CD4-positive, alpha-beta memory T cell (primary cell): ENCODE measurements around the gene LSM6. TPM values are rescaled to one million over a fixed set of nuclear protein-coding genes. Genes with fewer than 3 reads are reported as not detected.

Experiments used
- polyA plus RNA-seq, 2 donors: library from polyadenylated mRNA; unstranded; fragments of 300-500 nt; fragmentation: Illumina TruSeq; gene quantifications; one replicate each; pipeline ENCODE4 v1.2.3, GENCODE V29; 2021
- total RNA-seq, 2 experiments: library from RNA; stranded (reverse); gene quantifications; one replicate each; pipeline ENCODE4 v1.2.3, GENCODE V29; 2021

Gene LSM6
- total and polyA plus RNA-seq, 4 experiments from 2014 or later = 47.7 to 76.3 (median 63.5) TPM

Other genes starting within 250 kb of the LSM6 start
- 10 to 100 TPM; 25.0 to 27.3 TPM for gene ZNF827, start 236.9 kb upstream of the LSM6 start, total RNA-seq
- gene ZNF827, start 236.9 kb upstream of the LSM6 start, polyA plus RNA-seq = 1 to 10 TPM; 1.4 to 3.0 TPM
- gene REELD1, start 38.8 kb downstream of the LSM6 start, total RNA-seq = under 1 TPM; 0.42 to 0.58 TPM
- under 1 TPM in 1 of 2 donors, not detected in 1; 0.11 TPM for gene REELD1, start 38.8 kb downstream of the LSM6 start, polyA plus RNA-seq